Activated B cell treated with CpG ODN at 0.5 μM for 24 hours (primary cell): ENCODE data around the gene CASZ1. TPM values are rescaled to one million over a fixed set of nuclear protein-coding genes. Genes with fewer than 3 reads are reported as not detected.

Experiments used
- ATAC-seq: fragments of 200-7000 bp; cut with Tn5 transposase; one replicate; pipeline ENCODE4 v1.10.0; 2021; ENCODE audit warnings: low read depth, mild to moderate bottlenecking, moderate library complexity
- CTCF ChIA-PET: fragments of 350-600 bp; sonication (Branson Sonifier 250); formaldehyde crosslinking; loops from one replicate; lab custom pipeline; 2021; ENCODE audit warnings: antibody characterized with exemption; lab: Charles Lee
- POLR2A ChIA-PET: fragments of 350-600 bp; sonication (Branson Sonifier 250); formaldehyde crosslinking; loops from one replicate; lab custom pipeline; 2021; ENCODE audit warnings: antibody characterized with exemption; lab: Charles Lee
- DNase-seq: peaks from one replicate; pipeline ENCODE4 v3.0.0; 2022
- H3K27ac Mint-ChIP-seq: one replicate; pipeline ENCODE4 v1.8.0; 2020; ENCODE audit warnings: mixed read lengths
- H3K27me3 Mint-ChIP-seq: one replicate; pipeline ENCODE4 v1.8.0; 2021; ENCODE audit warnings: mixed read lengths
- H3K36me3 Mint-ChIP-seq: one replicate; pipeline ENCODE4 v1.8.0; 2021; ENCODE audit warnings: low read depth, mixed read lengths
- H3K4me1 Mint-ChIP-seq: one replicate; pipeline ENCODE4 v1.8.0; 2021; ENCODE audit warnings: mixed read lengths
- H3K4me3 Mint-ChIP-seq: one replicate; pipeline ENCODE4 v1.8.0; 2020; ENCODE audit warnings: mild to moderate bottlenecking, mixed read lengths
- H3K9me3 Mint-ChIP-seq: one replicate; pipeline ENCODE4 v1.8.0; 2020; ENCODE audit warnings: mixed read lengths
- CTCF ChIP-seq: fragments of 200-600 bp; IDR thresholded peaks from one replicate; pipeline ENCODE4 v1.8.0; 2022; ENCODE audit warnings: antibody characterized with exemption, mild to moderate bottlenecking
- intact Hi-C: fragments of 100-400 bp; cut with micrococcal nuclease; formaldehyde crosslinking; loops from one replicate; pipeline ENCODE4 v1.15.1; 2024
- total RNA-seq: library from RNA; stranded (reverse); gene quantifications from 2 replicates; pipeline ENCODE4 v1.2.3, GENCODE V29; 2022

Gene CASZ1
- total RNA-seq, 1 donor from 2014 or later: 35.6 TPM

- Mint-ChIP-seq H3K27ac (no peak overlapping the region), H3K27me3 (no peaks in the 10 kb centered on the region), H3K36me3 (peaks cover 43% of the 10 kb centered on the region), H3K9me3 (no peaks in the 10 kb centered on the region), H3K4me3 (no peak overlapping the region), H3K4me1 (no peaks in the 10 kb centered on the region)
- ATAC-seq (no peak), DNase-seq (no peak)
- TF ChIP-seq CTCF: no peak
- ChIA-PET POLR2A (no interaction called here), CTCF (no interaction called here)
- intact Hi-C loops: no loop called here
Observed at GRCh38 chr1:10657088-10657847, 139.2 kb downstream of the CASZ1 start.

- no peaks in the 10 kb centered on the region for H3K9me3 Mint-ChIP-seq
- CTCF ChIA-PET: no interaction called here
- H3K27me3 Mint-ChIP-seq: no peaks in the 10 kb centered on the region
- H3K4me1 Mint-ChIP-seq: no peaks in the 10 kb centered on the region
- H3K27ac Mint-ChIP-seq: no peak overlapping the region
- H3K36me3 Mint-ChIP-seq: peaks cover 46% of the 10 kb centered on the region
- no peak for TF ChIP-seq CTCF
- no peak for ATAC-seq
- no peak for DNase-seq
- H3K4me3 Mint-ChIP-seq: no peak overlapping the region
- intact Hi-C loops: no loop called here
- POLR2A ChIA-PET: no interaction called here
Observed at GRCh38 chr1:10656431-10656830, 140.0 kb downstream of the CASZ1 start.

GRCh38 chr1:10655002-10655401, 141.4 kb downstream of the CASZ1 start:
- POLR2A ChIA-PET: interaction anchor here (0.6 kb wide), 1 partner anchor 354 kb away, joined by 4 read pairs; no protein-coding TSS in a partner anchor
- no peaks in the 10 kb centered on the region for H3K9me3 Mint-ChIP-seq
- H3K36me3 Mint-ChIP-seq: peaks cover 40% of the 10 kb centered on the region
- H3K27ac Mint-ChIP-seq: no peak overlapping the region
- no peaks in the 10 kb centered on the region for H3K27me3 Mint-ChIP-seq
- H3K4me3 Mint-ChIP-seq: no peak overlapping the region
- CTCF ChIA-PET: no interaction called here
- no peak for DNase-seq
- no peaks in the 10 kb centered on the region for H3K4me1 Mint-ChIP-seq
- intact Hi-C loops: no loop called here
- no peak for TF ChIP-seq CTCF
- ATAC-seq: no peak

- Mint-ChIP-seq H3K27me3 (no peaks in the 10 kb centered on the region), H3K27ac (no peak overlapping the region), H3K4me3 (no peak overlapping the region), H3K9me3 (no peaks in the 10 kb centered on the region), H3K4me1 (no peaks in the 10 kb centered on the region), H3K36me3 (peaks cover 36% of the 10 kb centered on the region)
- ATAC-seq (no peak), DNase-seq (no peak)
- TF ChIP-seq CTCF: no peak
- intact Hi-C loops: no loop called here
- ChIA-PET POLR2A (no interaction called here), CTCF (no interaction called here)
Observed at GRCh38 chr1:10653370-10654125, 142.9 kb downstream of the CASZ1 start.

GRCh38 chr1:10652626-10653025, 143.8 kb downstream of the CASZ1 start:
- intact Hi-C loops: no loop called here
- Mint-ChIP-seq H3K4me3 (no peak overlapping the region), H3K27me3 (no peaks in the 10 kb centered on the region), H3K4me1 (no peaks in the 10 kb centered on the region), H3K9me3 (no peaks in the 10 kb centered on the region), H3K27ac (no peak overlapping the region), H3K36me3 (peaks cover 39% of the 10 kb centered on the region)
- ChIA-PET POLR2A (interaction anchor here (0.7 kb wide), 1 partner anchor 183 kb away, joined by 3 read pairs; no protein-coding TSS in a partner anchor), CTCF (no interaction called here)
- ATAC-seq: no peak
- no peak for TF ChIP-seq CTCF
- DNase-seq: no peak
